ENCODE results near the gene G6PC3. TPM values are rescaled to one million over a fixed set of nuclear protein-coding genes. Genes with fewer than 3 reads are reported as not detected.

The G6PC3 gene
- total RNA-seq, 1 experiment from 2014 or later: 105 TPM

- Histone ChIP-seq H4K8ac (replicated peaks; ENCODE audit: insufficient read length, low read depth, low read length) (no peak overlapping the region), H2BK20ac (ENCODE audit: low read depth, low read length, poor library complexity, severe bottlenecking) (no peak overlapping the region), H4K91ac (ENCODE audit: insufficient read length, low read depth, low read length) (no peak overlapping the region), H3K9me3 (ENCODE audit: control insufficient read depth, low read depth, low read length) (no peaks in the 10 kb centered on the region), H2BK15ac (ENCODE audit: low read depth, low read length) (no peak overlapping the region), H3K14ac (ENCODE audit: insufficient read depth, low read length) (no peak overlapping the region), H3K79me1 (ENCODE audit: insufficient read depth, low read depth, low read length, poor library complexity, severe bottlenecking) (no peaks in the 10 kb centered on the region), H3K4me1 (ENCODE audit: insufficient read depth, low read length) (peaks cover 7% of the 10 kb centered on the region; the same call in 1 of the 2 replicates), H4K5ac (ENCODE audit: insufficient read length, low read depth, low read length) (no peak overlapping the region), H2BK12ac (ENCODE audit: insufficient read length, low read depth, low read length) (no peak overlapping the region), H3K4me2 (ENCODE audit: insufficient read depth, insufficient read length, low read length) (no peak overlapping the region), H3K27ac (ENCODE audit: insufficient read length, low read depth, low read length) (no peak overlapping the region), H2AK5ac (ENCODE audit: insufficient read length, low read length) (no peak overlapping the region), H4K20me1 (ENCODE audit: control insufficient read depth, insufficient read depth, insufficient read length) (no peaks in the 10 kb centered on the region), H3K79me2 (ENCODE audit: insufficient read depth, low read length) (no peaks in the 10 kb centered on the region), H3K23ac (ENCODE audit: insufficient read length, low read depth, low read length) (no peak overlapping the region), H3T11ph (ENCODE audit: low read length) (no peak overlapping the region), H3K18ac (ENCODE audit: insufficient read length, low read depth, low read length) (no peak overlapping the region), H3K23me2 (ENCODE audit: insufficient read length, low read depth, low read length, poor library complexity, severe bottlenecking) (no peaks in the 10 kb centered on the region), H2BK120ac (ENCODE audit: low read depth, low read length, poor library complexity, severe bottlenecking) (no peak overlapping the region), H3K56ac (ENCODE audit: insufficient read length, low read depth, low read length) (no peak overlapping the region), H3K27me3 (ENCODE audit: insufficient read depth, low read length) (no peaks in the 10 kb centered on the region), H3K9ac (ENCODE audit: extremely low read depth, insufficient read length, low read length) (no peak overlapping the region), H3K4ac (ENCODE audit: low read depth, low read length) (no peak overlapping the region), H2BK5ac (ENCODE audit: insufficient read length, low read length) (no peak overlapping the region), H2AFZ (ENCODE audit: low read length) (no peak overlapping the region)
- H3K27ac Mint-ChIP-seq: no peak overlapping the region
- no peak overlapping the region for H3K4me3 Mint-ChIP-seq
- no CpG with 5 or more reads among the region's 4 CpGs for WGBS (ENCODE audit: extremely low coverage, insufficient read length, low lambda C conversion rate)
- TF ChIP-seq CTCF (conservative IDR thresholded peaks at IDR 0.05): no peak
- DNase-seq: no peak
- H3K36me3 Mint-ChIP-seq (ENCODE audit: insufficient read depth in 1 of 3, low read depth in 3 of 3): peaks cover 0 to 12% (median 8%) of the 10 kb centered on the region in 3 experiments; a peak in 3 of 7 replicates
- H3K27me3 Mint-ChIP-seq (ENCODE audit: low read depth): no peaks in the 10 kb centered on the region; the same call in 1 of the 2 replicates
- peaks cover 31 to 33% of the 10 kb centered on the region in 2 experiments for H3K4me1 Mint-ChIP-seq
- no peaks in the 10 kb centered on the region for H3K9me3 Mint-ChIP-seq
Measured at GRCh38 chr17:44106801-44107200, 36.3 kb downstream of the G6PC3 start.

Measured in H9 (cell line).